Activated CD8-positive, alpha-beta memory T cell treated with anti-CD3 and anti-CD28 coated beads, Interleukin-2, amount 50 U/mL, for 1 hour (primary cell): ENCODE results near the gene GJA5.

Source experiments
- DNase-seq: peaks from one replicate; pipeline ENCODE4 v3.0.0-alpha.2; 2020; ENCODE audit errors: extremely low read depth

The GJA5 gene

DNA sequence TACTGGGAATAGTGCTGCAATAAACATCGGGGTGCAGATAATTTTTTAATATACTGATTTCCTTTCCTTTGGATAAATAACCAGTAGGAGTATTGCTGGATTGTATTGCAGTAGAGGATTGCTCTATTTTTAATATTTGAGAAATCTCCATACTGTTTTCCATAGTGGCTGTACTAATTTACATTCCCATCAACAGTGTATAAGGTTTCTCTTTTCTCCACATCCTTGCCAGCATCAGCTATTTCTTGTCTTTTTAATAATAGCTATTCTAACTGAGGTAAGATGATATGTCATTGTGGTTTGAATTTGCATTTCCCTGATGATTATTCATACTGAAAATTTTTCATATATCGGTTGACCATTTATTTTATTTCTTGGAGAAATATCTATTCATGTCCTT is 31.1 kb downstream of the GJA5 start:
- no peak for DNase-seq

DNA sequence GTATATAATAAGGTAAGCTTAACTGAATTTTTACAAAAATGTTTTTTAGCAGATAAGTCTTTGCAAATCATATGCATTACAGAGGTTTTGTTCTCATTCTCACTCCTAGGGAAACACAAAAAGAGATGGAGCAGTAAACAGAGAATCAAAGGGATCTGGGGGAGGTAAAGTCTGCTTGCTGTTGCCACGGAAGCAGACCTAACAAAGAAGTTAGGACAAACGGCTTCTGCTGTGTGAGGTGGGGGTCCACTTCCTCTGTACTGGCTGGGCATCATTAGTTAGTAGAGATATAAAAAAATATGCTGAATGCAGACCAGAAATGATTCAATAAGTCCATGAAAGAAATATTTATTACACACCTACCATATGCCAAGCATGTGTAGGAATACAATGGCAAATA is 34.2 kb downstream of the GJA5 start:
- DNase-seq = no peak

DNA sequence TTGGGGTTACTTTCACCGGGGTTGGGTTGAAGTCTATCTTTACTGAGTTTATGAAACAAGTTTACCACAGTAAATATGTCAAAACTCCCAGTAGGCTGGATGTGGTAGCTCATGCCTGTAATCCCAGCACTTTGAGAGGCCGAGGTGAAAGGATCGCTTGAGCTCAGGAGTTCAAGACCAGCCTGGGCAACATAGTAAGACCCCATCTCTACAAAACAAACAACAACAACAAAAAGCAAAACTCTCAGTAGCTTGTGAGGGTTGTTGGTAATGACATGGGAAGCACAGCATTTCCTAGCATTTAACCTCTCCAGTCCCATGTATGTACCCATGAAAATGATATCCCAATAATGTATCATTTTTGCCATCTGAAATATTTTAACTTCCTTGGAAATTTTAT is 34.7 kb downstream of the GJA5 start:
- DNase-seq = no peak

DNA sequence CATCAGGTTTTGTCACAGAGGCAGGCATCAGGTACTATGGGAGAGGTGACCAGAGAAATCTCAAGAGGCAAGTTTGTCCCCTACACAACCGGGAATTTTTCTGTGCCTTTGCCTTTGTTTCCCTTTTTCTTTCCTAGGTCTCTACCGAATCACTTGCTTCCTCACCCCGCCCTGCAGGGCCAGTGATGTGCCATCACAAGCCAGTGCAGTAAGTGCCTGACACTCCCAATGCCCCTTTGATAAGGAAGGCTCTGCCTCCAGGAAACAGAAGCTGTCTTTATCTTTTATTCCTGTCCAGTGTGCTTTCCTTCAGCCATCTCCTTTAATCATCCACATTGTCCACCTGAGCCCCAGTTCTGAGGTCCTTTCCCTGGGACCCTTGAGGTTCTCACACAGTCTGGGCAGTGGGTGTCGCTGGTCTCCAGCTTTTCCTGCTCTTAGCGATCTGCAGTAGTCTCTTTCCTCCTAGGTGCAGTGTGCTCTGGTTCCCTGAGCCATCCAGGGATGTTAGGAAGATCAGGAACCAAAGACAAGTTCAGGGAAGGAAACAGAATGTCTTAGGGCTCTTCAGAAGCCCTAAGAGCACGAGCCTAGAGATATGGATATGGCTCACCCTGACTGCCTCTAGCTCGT is 36.6 kb downstream of the GJA5 start:
- no peak for DNase-seq

- DNase-seq = no peak
Observed at GRCh38 chr1:147722124-147722523, 38.3 kb downstream of the GJA5 start.

GRCh38 chr1:147721716-147722115 is 38.7 kb downstream of the GJA5 start:
- no peak for DNase-seq

DNA sequence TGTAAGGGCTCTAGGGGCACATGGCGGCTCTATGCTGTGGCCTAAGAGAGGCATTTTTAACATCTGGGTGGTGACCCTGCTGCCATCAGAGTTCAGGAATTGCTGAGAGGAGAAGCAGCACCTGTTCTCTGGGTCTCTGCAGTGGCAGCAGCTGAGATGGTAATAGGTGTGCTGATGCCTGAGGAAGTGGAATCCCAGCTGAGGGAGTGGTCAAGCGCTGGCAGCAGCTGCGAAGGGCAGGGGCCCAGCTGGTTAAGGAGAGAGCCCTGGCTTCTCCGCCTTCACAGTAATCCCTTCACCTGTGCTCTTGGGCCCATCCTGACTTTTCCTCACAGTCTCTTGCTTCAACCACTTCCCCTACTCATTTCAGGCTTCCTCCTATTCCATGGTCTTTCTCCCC is 39.8 kb downstream of the GJA5 start:
- no peak for DNase-seq

GRCh38 chr1:147719711-147720225 is 40.6 kb downstream of the GJA5 start:
- DNase-seq = no peak

DNA sequence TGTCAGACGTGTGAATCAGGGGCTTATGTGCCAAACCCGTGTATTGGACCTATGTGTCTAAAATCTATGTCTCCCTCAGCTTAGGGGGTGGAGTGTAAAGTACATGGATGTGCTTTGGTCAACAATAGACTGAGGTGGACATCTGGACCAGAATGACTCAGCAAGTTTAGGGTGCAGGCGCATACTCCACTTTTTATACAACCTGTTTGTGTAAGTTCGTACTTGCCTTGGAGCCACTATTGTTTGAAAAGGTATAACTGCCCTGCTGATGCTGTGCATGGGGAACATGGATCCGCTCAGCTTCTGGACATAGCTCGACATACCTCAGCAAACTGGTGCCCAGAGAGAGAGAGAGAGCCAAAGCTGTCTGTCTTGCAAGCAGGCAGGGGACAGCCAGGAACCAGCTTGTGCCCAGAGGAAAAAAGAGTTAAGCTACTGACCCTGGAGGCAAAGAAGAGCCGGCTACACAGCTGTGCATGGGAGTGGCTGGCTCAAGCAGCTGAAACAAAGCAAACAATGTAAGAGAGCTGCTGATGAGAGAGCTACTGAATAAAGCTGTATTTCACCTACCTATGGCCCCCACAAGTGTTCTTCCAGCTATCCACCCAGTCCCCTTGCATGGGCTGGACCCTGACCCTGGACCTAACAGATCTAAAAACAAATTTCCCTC is 41.2 kb downstream of the GJA5 start:
- DNase-seq = no peak

DNA sequence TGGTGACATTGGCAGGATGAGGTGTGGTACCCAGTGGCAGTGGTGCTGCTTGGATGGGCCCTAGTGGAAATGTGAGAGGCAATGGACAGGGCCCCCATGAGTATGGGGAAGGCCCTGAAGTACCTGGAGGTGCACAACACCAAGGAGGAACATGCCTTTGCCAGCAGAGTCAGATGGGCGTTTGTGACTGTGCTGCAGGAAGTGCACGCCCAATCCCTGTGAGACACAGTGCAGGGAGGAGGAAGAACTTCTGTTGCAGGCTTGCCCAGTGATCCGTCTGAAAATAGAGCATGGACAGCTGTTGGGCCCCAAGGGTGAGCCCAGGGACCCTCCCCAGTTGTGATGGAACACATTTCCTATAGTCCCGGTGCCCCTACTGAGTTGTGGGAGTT is 42.7 kb downstream of the GJA5 start:
- DNase-seq = no peak

- no peak for DNase-seq
Observed at GRCh38 chr1:147717051-147717705, 43.2 kb downstream of the GJA5 start.

- no peak for DNase-seq
Observed at GRCh38 chr1:147712605-147713004, 47.8 kb downstream of the GJA5 start.
